GM23248 (cell line): ENCODE data around the gene DGKG. TPM values are rescaled to one million over a fixed set of nuclear protein-coding genes. Genes with fewer than 3 reads are reported as not detected.

Experiments used
- DNase-seq: peaks from one replicate; pipeline ENCODE4 v3.0.0-alpha.2; 2015
- H2AFZ ChIP-seq: fragments of 200-600 bp; sonication (generic); 2 replicates; pipeline ENCODE4 v1.6.1; 2016; ENCODE audit warnings: antibody characterized with exemption
- H3F3A ChIP-seq: fragments of 200-600 bp; sonication (generic); 2 replicates; pipeline ENCODE4 v1.6.1; 2016; ENCODE audit warnings: mild to moderate bottlenecking, antibody characterized with exemption, mixed run types; ENCODE audit not compliant: insufficient read depth
- H3K27ac ChIP-seq: fragments of 200-600 bp; sonication (generic); 2 replicates; pipeline ENCODE4 v1.5.1; 2016; ENCODE audit warnings: mild to moderate bottlenecking
- H3K27me3 ChIP-seq: fragments of 200-600 bp; sonication (generic); replicated peaks from 2 replicates; pipeline ENCODE4 v1.6.1; 2016; ENCODE audit warnings: mild to moderate bottlenecking; ENCODE audit not compliant: insufficient read depth
- H3K36me3 ChIP-seq: fragments of 200-600 bp; sonication (generic); 2 replicates; pipeline ENCODE4 v1.6.1; 2016; ENCODE audit warnings: low read depth, mild to moderate bottlenecking
- H3K4me1 ChIP-seq: fragments of 200-600 bp; sonication (generic); 2 replicates; pipeline ENCODE4 v1.6.1; 2016; ENCODE audit warnings: mild to moderate bottlenecking; ENCODE audit not compliant: insufficient read depth
- H3K4me2 ChIP-seq: fragments of 200-600 bp; sonication (generic); one replicate; pipeline ENCODE4 v1.6.1; 2016; ENCODE audit warnings: mild to moderate bottlenecking; ENCODE audit not compliant: unreplicated experiment
- H3K4me3 ChIP-seq: fragments of 200-600 bp; sonication (generic); 2 replicates; pipeline ENCODE4 v1.5.1; 2016; ENCODE audit warnings: mild to moderate bottlenecking
- H3K79me2 ChIP-seq: fragments of 200-600 bp; sonication (generic); 2 replicates; pipeline ENCODE4 v1.6.1; 2016; ENCODE audit warnings: mild to moderate bottlenecking; ENCODE audit not compliant: insufficient read depth
- H3K9ac ChIP-seq: fragments of 200-600 bp; sonication (generic); 2 replicates; pipeline ENCODE4 v1.6.1; 2016; ENCODE audit warnings: mild to moderate bottlenecking
- H3K9me2 ChIP-seq: fragments of 200-600 bp; sonication (generic); 2 replicates; pipeline ENCODE4 v1.6.1; 2016; ENCODE audit warnings: mixed run types, mild to moderate bottlenecking, moderate library complexity; ENCODE audit not compliant: insufficient read depth
- H3K9me3 ChIP-seq: fragments of 200-600 bp; sonication (generic); one replicate; pipeline ENCODE4 v1.6.1; 2017; ENCODE audit warnings: low read depth
- H4K20me1 ChIP-seq: fragments of 200-600 bp; sonication (generic); 2 replicates; pipeline ENCODE4 v1.6.0; 2016; ENCODE audit not compliant: insufficient read depth
- EZH2 ChIP-seq: fragments of 200-600 bp; sonication (generic); IDR thresholded peaks from 2 replicates; pipeline ENCODE4 v1.6.1; 2018; ENCODE audit warnings: antibody characterized with exemption, mild to moderate bottlenecking; ENCODE audit not compliant: insufficient read depth, poor library complexity, severe bottlenecking
- EZH2phosphoT487 ChIP-seq: fragments of 200-600 bp; sonication (generic); IDR thresholded peaks from 2 replicates; pipeline ENCODE4 v1.6.1; 2018; ENCODE audit warnings: antibody characterized with exemption, moderate library complexity, mild to moderate bottlenecking, low read depth; ENCODE audit not compliant: insufficient read depth
- WGBS, 2 experiments: methylation state at CpG; one replicate each; pipeline ENCODE4 v1.1.6; 2015 to 2017; ENCODE audit warnings: low lambda C conversion rate in 2 of 2, low coverage in 1 of 2; ENCODE audit errors: missing lambda C conversion rate in 2 of 2; 5-methylcytosine and 5-hydroxymethylcytosine counted together
- in situ Hi-C: fragments of 300-500 bp; cut with MboI; formaldehyde crosslinking; loops from 2 replicates; pipeline ENCODE4 v1.15.0; 2020
- polyA plus RNA-seq: library from polyadenylated mRNA; unstranded; fragments of >200 nt; fragmentation: Nextera tagmentation; extraction: Ambion mirVana; gene quantifications from 2 replicates; pipeline ENCODE4 v1.2.1, GENCODE V29; 2016
- total RNA-seq: library from RNA; depleted of rRNA; stranded (reverse); fragments of >200 nt; shearing (Covaris generic); gene quantifications from 2 replicates; pipeline ENCODE4 v1.2.3, GENCODE V29; 2014

Gene DGKG
- total and polyA plus RNA-seq, 2 experiments from 2014 or later, result not detected

GRCh38 chr3:186239321-186239720 is 122.7 kb downstream of the DGKG start:
- H3F3A ChIP-seq, result no peaks in the 10 kb centered on the region
- H3K9me2 ChIP-seq, result no peaks in the 10 kb centered on the region
- H3K36me3 ChIP-seq, result no peaks in the 10 kb centered on the region
- DNase-seq, result peak; percentile 16
- H3K27ac ChIP-seq, result no peak overlapping the region
- no peak overlapping the region for H3K9ac ChIP-seq
- 68 to 71% methylated on average over 10 of the region's 10 CpGs for WGBS, 2 experiments
- no peaks in the 10 kb centered on the region for H4K20me1 ChIP-seq
- peaks cover 45% of the 10 kb centered on the region for H3K27me3 ChIP-seq
- H3K4me3 ChIP-seq, result no peak overlapping the region
- in situ Hi-C loops, result no loop called here
- no peak overlapping the region for H3K4me2 ChIP-seq
- no peak for TF ChIP-seq EZH2phosphoT487
- TF ChIP-seq EZH2, result no peak
- H3K4me1 ChIP-seq, result no peaks in the 10 kb centered on the region
- H3K79me2 ChIP-seq, result no peaks in the 10 kb centered on the region
- H3K9me3 ChIP-seq, result no peaks in the 10 kb centered on the region
- no peak overlapping the region for H2AFZ ChIP-seq

GRCh38 chr3:186237915-186238314 is 124.1 kb downstream of the DGKG start:
- H3K4me2 ChIP-seq, result no peak overlapping the region
- no peaks in the 10 kb centered on the region for H3K9me3 ChIP-seq
- WGBS, 2 experiments, result 26 to 38% methylated on average over 2 of the region's 2 CpGs
- no peaks in the 10 kb centered on the region for H3F3A ChIP-seq
- no peaks in the 10 kb centered on the region for H3K79me2 ChIP-seq
- in situ Hi-C loops, result no loop called here
- no peak overlapping the region for H2AFZ ChIP-seq
- no peaks in the 10 kb centered on the region for H4K20me1 ChIP-seq
- no peak for TF ChIP-seq EZH2
- no peak for TF ChIP-seq EZH2phosphoT487
- no peaks in the 10 kb centered on the region for H3K4me1 ChIP-seq
- H3K4me3 ChIP-seq, result no peak overlapping the region
- no peak overlapping the region for H3K9ac ChIP-seq
- H3K36me3 ChIP-seq, result no peaks in the 10 kb centered on the region
- peaks cover 49% of the 10 kb centered on the region for H3K27me3 ChIP-seq
- no peak for DNase-seq
- H3K27ac ChIP-seq, result no peak overlapping the region
- H3K9me2 ChIP-seq, result no peaks in the 10 kb centered on the region

DNA sequence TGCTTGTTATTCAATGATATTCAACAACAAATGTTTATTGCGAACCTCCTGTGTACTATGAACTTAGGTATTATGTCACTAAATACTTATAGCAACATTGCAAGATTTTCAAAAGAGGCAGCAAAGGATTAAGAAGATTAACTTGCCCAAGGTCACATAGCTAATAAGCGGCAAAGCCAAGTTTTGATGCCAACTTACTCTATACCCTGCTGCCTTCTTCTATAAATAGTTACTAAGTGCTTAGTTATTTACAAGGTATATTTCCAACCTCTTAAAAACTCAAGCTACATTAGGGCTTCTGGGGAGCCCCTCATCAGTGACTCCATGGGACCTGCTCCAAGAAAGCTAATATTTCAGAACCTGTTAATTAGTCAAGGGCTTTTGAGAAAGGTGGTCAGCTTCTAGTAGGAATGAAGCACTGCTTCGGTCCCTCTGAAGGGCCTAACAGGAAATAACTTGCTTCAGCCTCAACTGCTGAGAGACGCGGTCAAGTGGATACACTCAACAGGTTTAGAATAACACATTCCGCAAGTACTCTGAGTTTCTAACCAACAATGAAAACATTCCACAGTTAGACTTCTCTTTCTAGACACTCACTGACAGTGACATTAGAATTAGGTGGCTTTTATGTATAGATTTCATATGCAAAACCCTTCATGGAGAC is 125.5 kb downstream of the DGKG start:
- H3K4me2 ChIP-seq, result no peak overlapping the region
- no peak overlapping the region for H3K9ac ChIP-seq
- no peak for TF ChIP-seq EZH2phosphoT487
- no peak for TF ChIP-seq EZH2
- no peak for DNase-seq
- H4K20me1 ChIP-seq, result no peaks in the 10 kb centered on the region
- no peaks in the 10 kb centered on the region for H3K9me3 ChIP-seq
- H3K79me2 ChIP-seq, result no peaks in the 10 kb centered on the region
- H2AFZ ChIP-seq, result no peak overlapping the region
- no peak overlapping the region for H3K27ac ChIP-seq
- in situ Hi-C loops, result no loop called here
- no peaks in the 10 kb centered on the region for H3K9me2 ChIP-seq
- H3K27me3 ChIP-seq, result peaks cover 51% of the 10 kb centered on the region
- H3F3A ChIP-seq, result no peaks in the 10 kb centered on the region
- H3K36me3 ChIP-seq, result no peaks in the 10 kb centered on the region
- 74% methylated on average over 6 of the region's 6 CpGs for WGBS, 2 experiments
- H3K4me3 ChIP-seq, result no peak overlapping the region
- H3K4me1 ChIP-seq, result no peaks in the 10 kb centered on the region

DNA sequence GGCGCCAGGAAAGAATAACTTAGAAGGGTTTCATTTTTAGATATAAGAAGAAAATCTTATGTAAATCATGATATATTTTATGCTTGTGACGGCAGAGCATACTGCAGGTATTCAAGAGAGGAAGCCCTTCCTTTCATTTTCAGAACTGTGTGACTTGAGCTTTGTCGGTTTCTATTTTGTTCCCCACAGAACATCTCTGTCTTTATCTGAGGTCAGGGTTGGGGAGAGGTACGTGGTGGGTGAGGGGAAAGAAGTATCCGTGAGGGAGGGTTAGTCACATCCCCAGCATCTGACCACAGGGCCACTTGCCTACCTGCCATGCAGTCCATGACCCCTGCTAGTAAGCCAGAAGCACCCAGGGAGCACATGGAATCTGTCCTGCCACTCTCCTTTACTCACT is 126.5 kb downstream of the DGKG start:
- H3K9me3 ChIP-seq, result no peaks in the 10 kb centered on the region
- no peaks in the 10 kb centered on the region for H3K36me3 ChIP-seq
- DNase-seq, result no peak
- no peaks in the 10 kb centered on the region for H3K4me1 ChIP-seq
- H3K79me2 ChIP-seq, result no peaks in the 10 kb centered on the region
- no peak overlapping the region for H2AFZ ChIP-seq
- H4K20me1 ChIP-seq, result no peaks in the 10 kb centered on the region
- in situ Hi-C loops, result no loop called here
- H3F3A ChIP-seq, result no peaks in the 10 kb centered on the region
- TF ChIP-seq EZH2 (no peak), EZH2phosphoT487 (no peak)
- H3K27me3 ChIP-seq, result peaks cover 43% of the 10 kb centered on the region
- WGBS, 2 experiments, result 34 to 36% methylated on average over 5 of the region's 5 CpGs
- H3K9me2 ChIP-seq, result no peaks in the 10 kb centered on the region
- H3K27ac ChIP-seq, result no peak overlapping the region
- H3K4me2 ChIP-seq, result no peak overlapping the region
- no peak overlapping the region for H3K4me3 ChIP-seq
- H3K9ac ChIP-seq, result no peak overlapping the region

- Histone ChIP-seq H3K9ac (no peak overlapping the region), H3K27ac (no peak overlapping the region), H3K27me3 (peaks cover 33% of the 10 kb centered on the region), H3K79me2 (no peaks in the 10 kb centered on the region), H3K4me3 (no peak overlapping the region), H4K20me1 (no peaks in the 10 kb centered on the region), H2AFZ (no peak overlapping the region), H3K9me2 (no peaks in the 10 kb centered on the region), H3K4me2 (no peak overlapping the region), H3K4me1 (no peaks in the 10 kb centered on the region), H3K9me3 (no peaks in the 10 kb centered on the region), H3F3A (no peaks in the 10 kb centered on the region), H3K36me3 (no peaks in the 10 kb centered on the region)
- WGBS, 2 experiments, result 37 to 39% methylated on average over 5 of the region's 5 CpGs
- TF ChIP-seq EZH2, result no peak
- TF ChIP-seq EZH2phosphoT487, result no peak
- DNase-seq, result no peak
- in situ Hi-C loops, result no loop called here
Observed at GRCh38 chr3:186234152-186234551, 127.9 kb downstream of the DGKG start.
